ENCODE results near the gene GALNT12.

The GALNT12 gene

DNA sequence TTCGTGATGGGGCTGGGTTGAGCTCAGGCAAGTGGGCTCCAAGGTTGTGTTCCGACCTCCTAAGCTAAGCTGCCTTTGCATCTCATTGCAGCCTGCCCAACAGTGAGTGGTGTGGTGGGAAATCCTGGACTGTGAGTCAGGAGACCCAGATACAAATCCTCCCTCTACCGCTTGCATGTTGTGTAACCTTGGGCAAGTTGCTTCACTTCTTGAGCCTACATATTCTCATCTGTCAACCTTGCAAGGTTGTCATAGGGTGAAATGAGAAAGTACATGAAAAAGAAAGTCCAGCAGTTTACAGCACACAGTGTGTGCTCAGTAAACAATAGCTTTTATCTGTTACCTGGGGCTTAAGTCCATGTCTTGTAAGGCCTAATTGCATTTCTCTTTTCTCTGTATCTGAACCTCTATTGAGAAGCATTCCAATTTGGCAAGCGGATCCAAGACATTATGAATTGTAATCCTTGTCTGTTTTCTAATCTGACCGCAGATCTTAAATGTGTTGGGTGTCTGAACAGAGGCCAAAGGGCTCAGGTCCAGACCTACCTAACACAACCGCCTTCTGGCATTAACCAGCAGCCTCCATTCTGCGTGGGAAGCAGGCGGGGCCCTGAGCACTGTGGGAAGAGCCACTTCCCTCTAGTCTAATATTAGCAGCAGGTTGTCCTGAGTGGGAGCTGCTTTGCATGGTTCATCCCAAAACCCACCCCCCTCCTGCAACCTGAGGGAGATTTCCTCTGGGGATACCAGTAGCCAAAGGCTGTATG lies 1.8 kb upstream of the GALNT12 start:
- DNase-seq: no peak

- DNase-seq: no peak
Measured at GRCh38 chr9:98806394-98807035, 955 bp upstream of the GALNT12 start.

DNA sequence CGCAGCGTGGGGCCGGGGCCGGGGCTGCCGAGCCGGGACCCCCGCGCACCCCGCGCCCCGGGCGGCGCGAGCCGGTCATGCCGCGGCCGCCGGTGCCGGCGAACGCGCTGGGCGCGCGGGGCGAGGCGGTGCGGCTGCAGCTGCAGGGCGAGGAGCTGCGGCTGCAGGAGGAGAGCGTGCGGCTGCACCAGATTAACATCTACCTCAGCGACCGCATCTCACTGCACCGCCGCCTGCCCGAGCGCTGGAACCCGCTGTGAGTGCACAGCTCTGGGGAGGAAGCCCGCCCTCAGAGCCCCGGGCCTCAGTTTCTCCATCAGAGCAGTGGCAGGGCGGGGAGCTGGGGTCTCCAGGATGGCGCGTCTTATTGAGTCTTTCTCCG lies 335 bp downstream of the GALNT12 start:
- DNase-seq: peak; percentile 27

GRCh38 chr9:98808411-98808815 lies 943 bp downstream of the GALNT12 start:
- DNase-seq: no peak

GRCh38 chr9:98808875-98809274 lies 1.4 kb downstream of the GALNT12 start:
- DNase-seq: no peak

DNA sequence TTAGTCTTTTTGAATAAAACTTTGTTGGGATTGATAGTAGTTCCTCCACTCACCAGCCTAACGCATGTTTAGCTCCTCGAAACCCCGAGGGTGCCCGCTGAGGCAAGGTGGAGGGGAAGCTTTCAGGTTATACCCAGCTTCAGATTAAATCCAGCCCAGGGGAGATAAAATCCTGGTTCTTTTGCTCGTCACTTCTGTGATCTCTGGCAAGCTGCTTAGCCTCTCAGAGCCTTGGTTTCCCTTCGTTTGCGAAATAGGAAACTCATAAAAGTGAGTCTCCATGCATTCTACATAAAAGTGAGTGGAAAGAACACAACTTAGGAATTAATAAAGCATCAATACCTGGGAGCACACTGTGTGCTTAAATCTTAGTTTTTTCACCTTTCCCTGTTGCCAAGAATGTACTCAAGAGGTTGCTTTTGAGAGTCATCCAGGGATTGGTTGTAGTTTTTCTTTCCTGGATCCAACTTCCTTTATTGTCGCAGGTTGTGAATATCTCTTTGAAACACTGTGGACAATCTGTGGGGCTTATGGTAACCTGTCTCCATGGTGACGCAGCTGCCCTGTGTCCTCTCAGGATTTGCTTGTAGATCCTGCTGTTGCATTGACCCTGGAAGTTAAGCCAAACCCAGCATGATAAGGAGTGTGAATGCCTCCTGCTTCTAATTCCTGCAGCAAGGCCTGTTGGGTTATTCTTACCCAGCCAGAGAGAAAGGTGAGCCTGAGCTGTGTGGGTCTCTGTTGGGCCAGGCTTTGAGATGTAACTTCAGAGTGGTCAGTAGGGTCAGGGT lies 2.0 kb downstream of the GALNT12 start:
- DNase-seq: no peak

DNA sequence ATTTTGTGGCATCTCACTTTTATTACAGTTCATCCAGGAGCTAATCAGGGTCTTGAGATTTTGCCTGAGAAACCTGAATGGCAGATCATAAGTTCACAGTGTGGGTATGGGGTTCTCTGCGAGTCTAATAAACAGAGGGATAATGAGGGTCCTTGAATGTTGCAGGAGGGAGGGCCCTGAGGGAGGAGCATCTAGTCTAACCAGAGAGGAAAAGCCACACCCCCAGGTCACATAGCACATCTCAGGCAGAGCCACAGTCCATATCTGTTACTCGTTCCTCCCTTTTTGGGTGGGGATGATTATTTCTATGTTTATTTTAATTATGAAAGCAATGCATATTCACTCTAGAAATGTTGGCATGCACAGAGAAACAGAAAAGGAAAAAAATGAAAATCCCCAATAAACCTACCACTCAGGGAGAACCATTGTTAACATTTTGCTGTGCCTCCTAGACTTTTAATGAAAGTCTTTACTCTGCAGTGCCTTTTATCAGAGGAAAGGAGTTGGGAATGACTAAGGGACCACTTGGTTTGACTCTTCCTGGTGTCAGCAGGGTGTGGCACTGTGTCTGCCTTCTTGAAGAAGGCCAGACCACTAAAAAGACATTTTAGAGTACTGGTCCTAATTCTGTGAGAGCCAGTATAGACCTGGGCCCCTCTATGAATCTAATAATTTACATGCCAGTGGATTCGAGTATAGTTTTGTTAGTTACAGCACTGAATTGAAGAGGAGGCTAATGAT lies 2.8 kb downstream of the GALNT12 start:
- DNase-seq: no peak

DNA sequence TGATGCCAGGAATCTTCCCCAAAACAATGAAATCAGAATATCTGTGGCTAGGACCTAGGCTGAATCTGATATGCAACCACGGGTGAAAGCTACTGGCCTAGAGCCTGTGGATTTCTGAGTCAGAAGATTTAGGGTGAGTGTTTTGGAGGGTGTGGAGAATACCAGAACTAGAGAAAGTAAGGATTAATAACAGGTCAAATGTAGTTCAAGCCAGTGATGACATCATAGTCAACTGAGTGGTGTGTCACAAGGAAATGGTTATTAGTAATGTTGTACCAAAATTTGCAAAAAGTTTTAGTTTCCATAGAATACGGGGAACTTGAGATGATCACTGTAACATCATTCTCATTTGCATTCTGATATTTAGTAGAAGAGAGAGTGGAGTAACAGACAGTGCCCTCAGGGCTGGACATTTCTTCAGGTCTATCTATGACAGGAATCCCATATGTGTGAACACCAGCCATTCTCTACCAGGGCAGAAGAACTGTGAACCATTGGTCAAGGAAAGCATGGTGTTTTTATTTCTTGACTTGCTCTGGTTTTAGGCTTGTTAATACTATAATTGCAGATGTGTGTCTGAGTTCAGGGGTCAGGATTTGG lies 3.7 kb downstream of the GALNT12 start:
- DNase-seq: no peak

DNA sequence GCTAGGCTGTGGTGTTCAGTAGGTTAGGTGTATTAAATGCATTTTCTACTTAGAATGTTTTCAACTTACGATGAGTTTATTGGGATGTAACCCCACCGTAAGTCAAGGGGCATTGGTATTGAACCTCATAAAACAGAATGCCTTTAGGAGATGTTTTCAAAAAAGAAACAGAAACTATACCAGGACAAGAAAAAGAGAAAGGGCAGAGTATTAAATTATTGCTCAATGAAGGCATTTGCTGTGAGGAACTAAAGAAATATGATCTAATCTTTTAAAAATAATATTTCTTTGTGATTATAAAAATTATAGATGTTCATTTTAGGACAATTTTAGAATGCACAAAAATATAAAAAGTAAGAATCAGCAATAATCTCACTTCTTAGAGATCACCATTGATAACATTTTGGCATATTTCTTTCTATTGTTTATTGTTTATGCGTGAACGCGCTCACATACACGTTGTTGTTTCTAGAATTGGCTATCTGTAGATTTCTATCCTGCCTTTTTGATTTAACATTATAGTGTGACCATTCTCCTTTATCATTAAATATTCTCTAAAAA lies 8.0 kb downstream of the GALNT12 start:
- DNase-seq: no peak

- no peak for DNase-seq
Measured at GRCh38 chr9:98818764-98819163, 11.3 kb downstream of the GALNT12 start.

- DNase-seq: no peak
Measured at GRCh38 chr9:98819231-98819630, 11.8 kb downstream of the GALNT12 start.

GRCh38 chr9:98821831-98822230 lies 14.4 kb downstream of the GALNT12 start:
- DNase-seq: no peak

DNA sequence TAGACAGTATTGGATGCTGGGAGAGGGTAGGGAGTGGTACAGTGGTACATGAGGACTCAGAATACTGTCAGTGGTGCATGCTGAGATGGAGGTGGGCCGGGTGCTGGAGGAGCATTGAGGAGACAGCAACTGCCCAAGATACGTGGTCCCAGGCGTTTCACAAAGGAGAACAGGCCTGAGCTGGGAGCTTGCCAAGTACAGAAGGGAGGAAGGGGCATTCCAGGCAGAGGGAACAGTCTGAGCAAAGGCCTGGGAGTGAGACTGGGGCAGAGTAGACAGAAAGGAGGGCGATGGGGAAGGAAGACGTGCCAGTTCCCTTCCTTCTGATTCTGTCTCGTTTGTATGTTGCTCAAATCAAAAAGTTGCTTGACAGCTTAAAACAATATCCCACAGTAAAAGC lies 15.2 kb downstream of the GALNT12 start:
- no peak for DNase-seq

GRCh38 chr9:98823666-98824334 lies 16.3 kb downstream of the GALNT12 start:
- DNase-seq: no peak

GRCh38 chr9:98825414-98825813 lies 17.9 kb downstream of the GALNT12 start:
- DNase-seq: no peak

- DNase-seq: no peak
Measured at GRCh38 chr9:98826716-98827115, 19.2 kb downstream of the GALNT12 start.

DNA sequence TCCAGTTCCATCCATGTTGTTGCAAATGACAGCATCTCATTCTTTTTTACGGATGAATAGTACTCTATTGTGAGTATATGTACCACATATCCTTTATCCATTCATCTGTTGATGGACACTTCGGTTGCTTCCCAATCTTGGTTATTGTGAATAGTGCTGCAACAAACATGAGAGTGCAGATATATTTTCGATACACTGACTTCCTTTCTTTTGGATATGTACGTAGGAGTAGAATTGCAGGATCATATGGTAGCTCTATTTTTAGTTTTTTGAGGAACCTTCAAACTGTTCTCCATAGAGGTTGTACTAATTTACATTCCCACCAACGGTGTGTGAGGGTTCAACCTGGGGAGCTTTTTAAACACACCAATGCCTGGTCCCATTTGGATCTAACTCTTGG lies 22.3 kb downstream of the GALNT12 start:
- DNase-seq: no peak

DNA sequence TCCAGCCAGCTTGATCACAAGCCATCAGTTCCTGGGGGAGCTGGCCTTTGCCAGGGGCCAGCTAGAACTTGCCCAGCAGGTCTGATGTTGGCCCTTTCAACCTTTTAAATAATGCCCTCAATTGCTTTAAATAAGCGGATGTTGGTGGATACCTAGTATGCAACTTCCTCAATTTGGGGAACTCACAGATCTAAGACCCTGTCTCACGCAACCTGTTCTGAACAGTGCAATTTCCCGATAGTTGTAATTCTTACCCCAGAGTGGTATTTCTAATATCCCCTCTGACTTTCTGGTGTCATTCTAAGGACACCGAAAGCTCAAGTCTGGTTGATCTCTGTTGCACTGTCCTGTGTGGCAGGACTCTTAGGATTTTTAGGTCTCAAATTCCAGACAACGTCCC lies 23.1 kb downstream of the GALNT12 start:
- no peak for DNase-seq

GRCh38 chr9:98831696-98832095 lies 24.2 kb downstream of the GALNT12 start:
- DNase-seq: no peak

- DNase-seq: no peak
Measured at GRCh38 chr9:98832768-98833089, 25.3 kb downstream of the GALNT12 start.

DNA sequence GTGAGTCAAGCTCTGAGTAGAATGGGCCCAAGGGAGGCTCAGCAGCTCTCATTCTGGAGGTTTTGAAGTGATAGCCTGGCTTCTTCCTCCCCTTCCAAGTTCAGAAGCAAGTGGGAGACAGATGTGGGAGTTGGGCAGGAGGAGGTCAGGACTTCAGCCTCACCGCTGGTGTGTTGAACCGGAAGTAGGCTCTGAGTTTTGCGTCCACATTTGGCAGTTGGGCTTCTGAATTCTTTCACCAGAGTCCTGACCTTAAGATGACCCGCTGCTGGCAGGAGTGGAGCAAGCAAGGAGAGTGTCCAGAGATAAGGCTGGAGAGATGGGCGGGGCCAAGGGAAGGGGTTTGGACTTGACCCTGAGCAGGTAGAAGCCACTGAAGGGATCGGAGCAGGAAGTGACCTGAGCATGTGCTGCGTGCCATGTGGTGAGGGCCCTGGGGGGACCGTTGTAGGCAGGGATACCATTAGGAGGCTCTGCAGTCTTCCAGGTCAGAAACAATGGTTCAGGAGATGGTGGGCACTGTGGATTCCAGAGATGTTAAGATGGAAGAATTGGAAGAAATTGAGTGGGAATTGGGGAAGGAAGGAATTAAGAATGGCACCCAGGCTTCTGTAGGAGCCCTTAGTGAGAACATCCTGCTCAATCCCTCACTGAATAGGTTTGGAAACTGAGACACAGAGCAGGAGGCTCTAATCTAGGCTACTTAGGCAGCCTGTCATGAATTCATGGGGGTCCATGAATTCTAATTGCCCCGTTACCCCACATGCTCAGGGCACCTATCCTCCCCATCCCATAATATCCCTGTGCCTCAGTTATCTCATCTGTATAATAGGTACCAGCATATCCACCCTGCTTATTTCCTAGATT lies 25.9 kb downstream of the GALNT12 start:
- no peak for DNase-seq
